GM19099 (cell line): Measurements from ENCODE around the gene CSTB.

Experiments used
- POLR2A ChIP-seq: IDR thresholded peaks from 3 replicates; pipeline ENCODE4 v1.6.1; 2011; ENCODE audit warnings: low read depth; ENCODE audit not compliant: insufficient read length; ENCODE audit errors: extremely low read depth

The CSTB gene

DNA sequence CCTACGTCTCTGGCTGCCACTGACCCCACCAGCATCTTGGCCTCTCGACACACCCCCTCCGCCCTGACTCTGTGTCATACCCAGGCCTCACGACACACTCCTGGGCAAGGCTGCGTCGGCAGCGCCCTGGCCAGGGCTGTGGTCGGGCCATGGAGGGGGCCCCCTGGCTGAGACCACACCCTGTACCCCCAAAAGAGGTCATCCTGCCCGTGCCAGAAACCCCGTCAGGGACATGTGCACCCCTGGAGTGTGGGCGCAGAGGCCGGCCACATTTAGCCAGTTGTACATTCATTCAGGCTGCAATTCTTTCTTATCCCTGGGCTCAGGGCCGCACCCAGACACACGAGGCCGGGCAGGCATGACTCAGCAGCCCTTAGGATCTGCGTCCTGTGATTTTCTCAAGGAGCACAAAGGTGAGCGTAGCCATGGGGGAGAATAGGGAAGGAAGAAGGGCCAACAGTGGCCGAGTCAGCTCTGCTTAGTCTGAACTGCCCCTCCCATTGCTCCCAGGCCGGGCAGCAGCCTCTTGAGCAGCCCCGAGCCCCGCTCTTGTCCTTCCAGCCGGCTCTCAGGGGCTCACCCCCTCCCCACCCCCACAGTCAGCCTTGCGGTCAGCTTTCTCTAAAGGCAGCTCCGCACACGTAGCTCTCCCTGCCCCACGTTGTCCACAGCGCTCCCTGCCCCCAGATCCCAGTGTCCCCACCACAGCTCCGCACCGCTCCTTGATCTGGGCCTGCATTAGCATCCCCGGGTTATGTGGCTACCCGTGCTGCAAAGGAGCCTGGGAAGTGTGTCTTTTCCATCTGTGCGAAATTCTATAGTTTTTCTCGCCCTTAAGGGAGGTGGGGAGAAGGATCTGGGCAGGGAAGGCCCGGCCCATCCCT is 7.9 kb downstream of the CSTB start:
- no peak for TF ChIP-seq POLR2A

DNA sequence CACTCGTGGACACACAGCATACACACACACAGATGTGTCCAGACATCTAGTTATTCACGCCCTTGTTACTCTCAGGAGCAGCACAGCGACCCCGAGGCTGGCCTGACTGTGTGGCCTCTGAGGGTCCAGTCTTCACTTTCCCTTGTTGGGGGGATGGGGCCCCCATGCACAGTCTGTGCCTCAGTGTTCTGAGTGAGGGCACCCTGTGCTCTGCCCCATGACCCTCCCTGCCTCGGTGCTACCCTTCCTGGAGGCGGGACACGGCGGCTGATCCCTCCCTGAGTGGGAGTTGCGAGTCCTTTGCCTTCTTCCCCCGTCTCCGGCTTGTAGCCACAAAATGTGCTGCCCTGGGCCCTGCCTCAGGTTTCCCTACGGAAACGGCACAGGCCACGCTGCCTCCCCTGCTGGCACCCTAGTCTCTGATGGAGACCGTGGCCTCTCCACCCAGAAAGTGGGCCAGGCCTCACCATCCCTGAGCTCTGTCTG is 8.6 kb downstream of the CSTB start:
- TF ChIP-seq POLR2A = no peak

DNA sequence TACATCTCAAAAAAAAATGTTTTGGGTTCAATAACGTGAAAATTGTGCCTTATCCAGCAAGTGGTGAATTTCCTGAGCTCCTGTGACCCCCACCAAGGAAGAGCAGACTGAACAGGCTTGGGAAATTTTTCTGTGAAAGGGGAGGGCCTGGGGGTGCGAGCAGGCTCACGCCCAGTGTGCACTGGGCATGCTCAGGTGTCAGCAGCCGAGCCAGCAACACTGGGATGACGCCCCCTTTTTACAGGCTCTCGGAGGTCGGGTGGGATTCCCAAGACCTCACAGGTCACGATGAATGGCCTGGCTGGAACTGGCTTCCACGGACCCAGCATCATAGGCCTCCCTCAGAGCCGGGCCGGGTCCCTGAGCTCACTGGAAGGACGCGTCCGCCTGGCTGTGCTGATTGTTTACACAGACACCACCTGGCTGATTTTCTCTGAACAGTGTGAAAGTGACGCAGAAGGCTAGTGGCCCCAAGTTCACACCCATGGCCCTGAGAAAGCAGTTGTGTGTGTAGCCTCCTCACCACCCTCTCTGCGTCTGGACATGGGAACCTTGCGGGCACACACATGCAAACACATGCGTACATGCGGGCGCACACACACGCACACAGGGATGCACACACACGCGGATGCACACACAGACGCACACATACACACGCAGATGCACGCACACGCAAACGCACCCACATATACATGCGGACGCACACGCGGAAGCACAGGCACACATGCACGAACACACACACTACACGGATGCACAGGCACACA is 9.2 kb downstream of the CSTB start:
- TF ChIP-seq POLR2A = no peak

DNA sequence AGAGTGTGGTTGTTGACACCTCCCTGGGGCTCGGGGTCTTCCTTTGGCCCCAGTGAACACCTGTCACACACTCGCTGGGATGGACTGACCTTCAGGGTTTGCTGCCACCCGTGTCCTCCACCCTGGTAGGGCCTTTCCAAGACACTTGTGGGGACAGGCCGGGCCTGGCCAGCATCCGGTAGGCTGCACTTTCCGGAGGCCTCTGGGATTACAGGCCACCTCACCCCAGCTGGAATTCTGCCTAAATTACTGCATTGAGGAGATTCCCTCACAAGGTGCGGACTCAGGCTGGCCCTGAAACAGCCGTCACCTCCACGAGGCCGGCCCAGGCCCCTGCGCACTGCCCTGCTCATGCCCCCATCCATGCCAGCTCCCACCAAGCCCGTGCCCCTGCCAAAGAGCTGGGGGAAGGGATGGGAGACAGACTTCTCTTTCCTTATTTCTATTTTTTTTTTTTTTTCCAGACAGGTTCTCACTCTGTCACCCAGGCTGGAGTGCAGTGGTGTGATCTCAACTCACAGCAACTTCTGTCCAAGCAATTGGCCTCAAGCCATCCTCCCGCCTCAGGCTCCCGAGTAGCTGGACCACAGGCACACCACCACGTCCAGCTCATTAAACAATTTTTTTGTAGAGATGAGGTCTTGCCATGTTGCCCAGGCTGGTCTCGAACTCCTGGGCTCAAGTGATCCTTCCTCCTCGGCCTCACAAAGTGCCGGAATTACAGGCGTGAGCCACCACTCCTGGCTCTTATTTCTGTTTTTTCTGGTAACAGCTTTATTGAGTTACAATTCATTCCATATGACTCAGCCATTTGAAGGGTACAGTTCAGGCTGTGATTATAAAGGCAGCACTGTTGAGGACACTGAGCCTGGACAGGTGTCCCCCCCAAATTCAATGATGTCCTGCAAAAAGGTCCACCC is 11.3 kb downstream of the CSTB start:
- no peak for TF ChIP-seq POLR2A

DNA sequence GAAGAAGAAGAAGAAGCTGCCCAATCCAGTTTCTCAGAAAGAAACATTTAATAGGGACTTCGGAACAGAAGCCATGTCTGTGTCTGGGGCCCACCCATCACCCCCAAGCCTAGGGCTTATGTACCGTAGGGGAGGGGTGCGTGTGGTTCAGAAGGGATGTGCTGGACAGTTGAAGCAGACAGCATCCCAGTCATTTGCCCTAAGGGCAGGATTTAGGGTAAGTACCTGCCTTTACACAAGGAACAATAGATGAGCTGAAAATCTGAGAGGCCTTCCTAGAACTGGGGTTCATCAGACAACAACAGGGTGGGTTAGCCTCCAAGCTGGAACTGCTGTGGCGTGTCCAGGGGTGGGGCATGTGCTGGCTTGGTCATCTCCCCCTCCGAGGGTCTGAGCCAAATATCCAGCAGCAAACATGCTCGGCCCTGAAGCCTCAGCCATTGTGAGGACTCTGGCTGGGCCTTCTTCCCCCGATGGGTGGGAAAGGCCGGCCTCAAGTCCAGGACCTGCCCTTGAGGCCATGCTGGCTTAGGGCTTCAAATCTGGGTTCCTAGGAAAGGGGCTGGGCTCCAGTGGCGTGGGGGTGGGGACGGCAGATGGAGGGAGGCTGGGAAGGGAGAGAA is 12.1 kb downstream of the CSTB start:
- no peak for TF ChIP-seq POLR2A

DNA sequence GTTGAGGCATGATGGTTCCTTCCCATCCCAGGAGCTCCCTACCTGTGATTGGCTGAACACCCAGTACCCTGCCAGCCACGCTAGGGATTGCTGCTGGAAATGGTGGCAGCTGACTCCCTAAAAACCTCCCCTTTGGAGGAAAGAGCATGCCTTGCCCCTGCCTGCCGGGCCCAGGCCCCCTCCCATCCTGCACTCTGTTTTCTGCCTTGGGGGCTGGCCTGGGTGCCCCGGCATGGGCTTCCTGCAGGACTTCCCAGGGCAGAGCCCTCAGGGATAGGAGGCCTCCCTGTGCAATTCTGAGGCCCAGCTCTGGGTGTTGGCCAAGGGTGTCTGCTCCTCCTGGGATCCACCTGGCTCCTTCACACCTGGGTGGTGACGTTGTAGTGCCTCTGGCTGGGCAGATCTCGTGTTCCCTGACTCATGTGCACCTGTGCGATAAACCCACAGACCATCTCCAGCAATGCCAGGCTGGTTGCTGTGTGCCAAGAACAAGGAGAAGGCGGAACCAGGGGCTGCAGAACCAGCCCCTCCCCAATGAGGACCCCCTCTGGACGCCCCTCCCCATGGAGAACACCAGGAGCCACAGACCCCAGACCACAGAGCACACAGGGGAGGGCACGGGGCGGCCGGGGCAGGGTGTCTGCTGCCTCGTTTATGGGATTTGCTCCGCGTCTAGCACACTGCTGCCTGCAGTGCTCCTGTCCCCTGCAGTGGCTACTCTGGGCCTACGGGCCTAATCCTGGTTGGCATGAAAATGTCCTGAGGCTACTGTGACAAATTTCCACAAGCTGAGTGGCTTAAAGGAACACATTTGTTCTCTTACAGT is 13.6 kb downstream of the CSTB start:
- no peak for TF ChIP-seq POLR2A

DNA sequence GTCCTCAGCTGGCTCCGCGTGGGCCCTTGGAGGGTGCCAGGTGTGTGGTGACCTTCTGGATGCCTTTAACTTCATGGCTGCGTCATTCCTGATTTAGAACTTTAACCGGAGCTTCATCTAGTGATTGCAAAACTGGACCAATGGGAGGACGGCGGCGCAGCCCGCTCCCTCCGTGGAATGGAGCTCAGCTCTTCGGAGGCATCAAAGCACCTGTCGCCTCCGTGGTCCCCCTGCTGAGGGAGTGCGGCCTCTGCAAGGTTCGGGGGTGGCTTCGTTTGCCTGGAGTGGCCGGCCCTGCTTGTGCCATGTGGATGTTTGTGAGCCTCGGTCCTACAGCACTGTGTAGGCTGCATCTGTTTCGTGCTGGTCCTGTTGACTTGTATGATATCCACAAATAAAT is 14.2 kb downstream of the CSTB start:
- no peak for TF ChIP-seq POLR2A

DNA sequence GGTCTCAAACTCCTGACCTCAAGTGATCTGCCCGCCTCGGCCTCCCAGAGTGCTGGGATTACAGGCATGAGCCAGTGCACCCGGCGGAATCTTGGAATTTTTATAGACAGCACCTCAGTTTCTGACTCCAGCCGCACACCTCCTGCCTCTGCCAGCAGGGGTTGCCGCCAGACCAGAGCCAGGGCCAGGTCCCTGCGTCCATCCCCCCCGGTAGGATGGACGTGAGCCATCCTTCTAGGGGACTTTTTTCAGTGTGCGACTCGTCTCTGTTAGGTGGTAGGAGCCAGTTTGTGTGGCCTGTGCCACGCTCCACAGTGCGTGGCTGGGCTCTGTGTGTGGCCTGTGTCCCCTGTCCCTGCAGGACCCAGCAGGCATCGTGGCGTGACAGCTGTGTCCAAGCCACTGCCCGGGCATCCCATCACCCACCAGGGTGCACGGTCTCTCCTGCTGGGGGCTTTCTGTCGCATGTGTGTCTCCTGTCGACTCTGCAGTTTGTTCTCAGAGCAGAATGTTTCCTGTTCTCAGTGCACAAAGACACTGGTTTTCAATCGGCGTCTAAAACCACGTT is 15.6 kb downstream of the CSTB start:
- TF ChIP-seq POLR2A = no peak

DNA sequence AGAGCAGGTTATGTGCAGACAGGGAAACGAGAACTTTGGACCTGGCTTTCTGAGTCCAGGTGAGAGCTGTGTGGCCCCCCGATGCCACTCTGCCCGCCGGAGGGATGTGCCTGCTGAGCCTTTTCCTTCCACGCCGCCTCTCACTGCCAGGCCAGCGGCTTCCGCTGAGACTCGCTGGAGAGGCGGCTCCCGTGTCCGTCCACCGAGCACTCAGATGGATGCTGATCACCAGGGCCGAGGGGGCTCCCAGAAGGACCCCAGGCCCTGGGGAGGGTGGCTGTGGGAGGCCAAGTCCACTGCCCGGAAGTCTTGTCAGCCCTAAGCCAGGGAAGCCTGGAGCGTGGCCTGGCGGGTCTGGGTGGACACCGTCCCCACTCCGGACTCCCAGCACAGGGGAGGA is 16.5 kb downstream of the CSTB start:
- no peak for TF ChIP-seq POLR2A

DNA sequence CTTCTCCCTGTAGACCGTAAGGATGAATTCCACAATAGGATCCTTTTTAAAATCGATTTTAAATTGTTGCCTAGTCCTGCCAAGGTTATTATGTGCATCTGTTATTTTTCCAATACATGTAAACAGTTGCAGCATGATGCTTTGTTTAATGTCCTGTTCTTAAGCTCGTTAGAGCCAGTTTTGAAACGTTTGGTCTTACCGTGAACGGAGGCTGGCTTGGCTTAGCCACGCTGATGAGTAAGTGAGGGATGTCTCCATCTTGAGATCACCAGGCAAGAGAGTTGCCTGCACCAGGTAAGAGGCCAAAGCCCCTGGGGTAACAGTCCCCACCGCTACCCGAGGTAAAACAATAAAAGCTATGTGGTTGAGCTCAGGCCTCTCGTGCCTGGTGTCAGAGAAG is 17.3 kb downstream of the CSTB start:
- no peak for TF ChIP-seq POLR2A

DNA sequence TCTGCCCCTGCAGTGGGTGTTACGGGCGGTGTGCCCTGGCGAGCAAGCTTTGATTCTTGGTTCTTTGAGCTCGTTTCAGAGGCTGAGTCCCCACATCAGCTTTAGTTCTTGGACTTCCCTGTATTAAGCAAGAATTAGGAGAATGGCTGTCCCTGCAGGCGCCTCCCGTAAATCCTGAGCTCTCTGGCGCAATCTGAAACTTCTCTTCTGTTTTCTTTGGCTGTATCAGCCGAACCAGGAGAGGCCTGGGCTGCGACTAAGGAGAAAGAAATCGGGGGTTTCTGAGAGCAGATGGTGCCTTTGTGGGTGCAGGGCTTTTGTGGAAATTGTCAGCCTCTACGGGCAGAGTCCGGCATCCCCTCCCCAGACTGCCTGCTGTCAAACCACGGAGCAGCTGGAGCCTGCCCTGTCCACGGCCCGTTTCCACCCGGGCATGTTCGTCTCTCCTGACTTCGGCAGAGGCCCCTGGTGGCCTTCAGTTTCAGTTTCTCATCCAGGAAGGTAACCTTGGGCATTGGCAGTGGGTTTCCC is 17.9 kb downstream of the CSTB start:
- no peak for TF ChIP-seq POLR2A

DNA sequence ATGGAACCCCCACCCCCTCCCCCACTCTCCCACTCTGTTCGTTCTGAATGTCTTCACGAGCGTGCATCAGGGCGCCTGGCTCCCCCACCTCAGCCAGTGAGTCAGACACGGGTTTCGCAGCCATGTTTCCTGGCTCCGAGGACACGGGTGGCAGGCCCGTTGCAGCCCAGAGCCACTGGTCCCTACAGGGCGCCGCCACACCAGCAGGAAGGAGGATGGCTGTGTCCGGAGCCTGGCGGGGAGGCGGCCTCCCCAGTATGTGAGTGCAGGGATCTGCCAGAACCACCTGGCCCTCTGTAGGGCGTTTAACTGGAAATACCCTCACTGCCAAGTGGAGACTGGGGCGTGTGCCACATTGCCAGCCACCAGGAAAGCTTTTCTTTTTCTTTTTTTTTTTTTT is 18.5 kb downstream of the CSTB start:
- no peak for TF ChIP-seq POLR2A
